Endothelial cell of umbilical vein (primary cell): ENCODE results near the gene OTOP2. TPM values are rescaled to one million over a fixed set of nuclear protein-coding genes. Genes with fewer than 3 reads are reported as not detected.

ENCODE experiments used
- BruUV-seq: library from RNA; stranded (reverse); fragments of 400-500 nt; replicated peaks from 2 replicates; lab custom pipeline; 2021; lab: Mats Ljungman, UMichigan
- CTCF ChIA-PET: fragments of 300-600, 350-600 bp; sonication (Branson Sonifier 250); formaldehyde crosslinking; loops from one replicate; lab custom pipeline; 2021; ENCODE audit warnings: antibody characterized with exemption, inconsistent platforms; lab: Charles Lee
- POLR2A ChIA-PET: fragments of 300-600, 350-600 bp; sonication (Branson Sonifier 250); formaldehyde crosslinking; loops from one replicate; lab custom pipeline; 2021; ENCODE audit warnings: antibody characterized with exemption, inconsistent platforms; lab: Charles Lee
- DNase-seq: peaks from one replicate; pipeline ENCODE4 v3.0.0-alpha.2; 2011; ENCODE audit warnings: low read depth, low spot score
- FAIRE-seq: peaks from 2 replicates; lab custom pipeline; 2011; peaks lifted over from hg19 to GRCh38; lab: Jason Lieb, UNC
- H2AFZ ChIP-seq: 2 replicates; pipeline ENCODE4 v1.6.0; 2012; ENCODE audit warnings: low read depth, low read length, control low read depth, inconsistent platforms
- H3K27ac ChIP-seq: 2 replicates; pipeline ENCODE4 v1.5.1; 2011; ENCODE audit warnings: low read depth, mild to moderate bottlenecking, control low read depth, low read length, moderate library complexity; ENCODE audit not compliant: insufficient read depth
- H3K27me3 ChIP-seq, 2 experiments: 2 replicates each; pipeline versions ENCODE4 v1.6.0 to v1.6.1; 2011; ENCODE audit warnings: low read length in 2 of 2, mixed read lengths in 1 of 2; ENCODE audit not compliant: control insufficient read depth in 2 of 2, insufficient read depth in 2 of 2
- H3K36me3 ChIP-seq, 2 experiments: 2 replicates in 1 of 2; 3 replicates in 1 of 2; pipeline ENCODE4 v1.5.1; 2011; ENCODE audit warnings: low read length in 2 of 2, mild to moderate bottlenecking in 1 of 2, moderate library complexity in 1 of 2; ENCODE audit not compliant: control insufficient read depth in 2 of 2, insufficient read depth in 2 of 2; ENCODE audit errors: extremely low read depth in 1 of 2
- H3K4me1 ChIP-seq: 3 replicates; pipeline ENCODE4 v1.5.1; 2011; ENCODE audit warnings: mild to moderate bottlenecking, low read length; ENCODE audit not compliant: control insufficient read depth, insufficient read depth; ENCODE audit errors: extremely low read depth
- H3K4me2 ChIP-seq: 2 replicates; pipeline ENCODE4 v1.6.1; 2011; ENCODE audit warnings: low read length, control low read depth, mixed read lengths; ENCODE audit not compliant: insufficient read depth
- H3K4me3 ChIP-seq, 3 experiments: fragments of 200-600 bp in 1 of 3; sonication (generic), shearing (Covaris generic) in 1 of 3; replicated peaks in 1 of 3; 2 replicates each; pipeline ENCODE4 v1.5.1; 2011 to 2016; ENCODE audit warnings: control low read depth in 3 of 3, low read length in 3 of 3, mild to moderate bottlenecking in 2 of 3, inconsistent platforms in 1 of 3, low read depth in 1 of 3, moderate library complexity in 1 of 3; ENCODE audit not compliant: insufficient read depth in 1 of 3
- H3K79me2 ChIP-seq: 2 replicates; pipeline ENCODE4 v1.6.0; 2012; ENCODE audit warnings: low read length, inconsistent platforms; ENCODE audit not compliant: control insufficient read depth, insufficient read depth
- H3K9ac ChIP-seq: replicated peaks from 2 replicates; pipeline ENCODE3; 2011; ENCODE audit warnings: low read length, control low read depth; ENCODE audit not compliant: insufficient read depth; ENCODE audit errors: extremely low read depth
- H3K9me1 ChIP-seq: replicated peaks from 3 replicates; pipeline ENCODE4 v1.6.0; 2011; ENCODE audit warnings: mild to moderate bottlenecking, low read length; ENCODE audit not compliant: control insufficient read depth, insufficient read depth; ENCODE audit errors: extremely low read depth
- H3K9me3 ChIP-seq: replicated peaks from 2 replicates; pipeline ENCODE4 v1.5.1; 2012; ENCODE audit warnings: low read length, inconsistent platforms; ENCODE audit not compliant: control insufficient read depth, insufficient read depth
- H4K20me1 ChIP-seq: replicated peaks from 2 replicates; pipeline ENCODE3; 2011; ENCODE audit warnings: mild to moderate bottlenecking, low read length; ENCODE audit not compliant: control insufficient read depth, insufficient read depth; ENCODE audit errors: extremely low read depth
- CTCF ChIP-seq, 2 donors: IDR thresholded peaks; 1 replicate in 1 of 2; 2 replicates in 1 of 2; pipeline ENCODE4 v1.5.1; 2011; ENCODE audit warnings: low read length in 2 of 2, mild to moderate bottlenecking in 2 of 2, moderate library complexity in 2 of 2, control low read depth in 1 of 2, inconsistent platforms in 1 of 2, low read depth in 1 of 2; ENCODE audit not compliant: insufficient read depth in 1 of 2; ENCODE audit errors: extremely low read depth in 1 of 2
- EZH2 ChIP-seq: IDR thresholded peaks from 2 replicates; pipeline ENCODE4 v1.6.1; 2012; ENCODE audit warnings: borderline replicate concordance, low read depth, mild to moderate bottlenecking, moderate library complexity, low read length, inconsistent platforms; ENCODE audit not compliant: severe bottlenecking
- FOS ChIP-seq: IDR thresholded peaks from 2 replicates; pipeline ENCODE4 v1.6.1; 2011; ENCODE audit warnings: mild to moderate bottlenecking, low read length, moderate library complexity, borderline replicate concordance; ENCODE audit not compliant: insufficient read depth
- GATA2 ChIP-seq: IDR thresholded peaks from 2 replicates; pipeline ENCODE4 v1.7.0; 2011; ENCODE audit warnings: low read depth, mild to moderate bottlenecking, moderate library complexity, mixed read lengths, low read length; ENCODE audit not compliant: insufficient read length, insufficient read depth
- JUN ChIP-seq: IDR thresholded peaks from 2 replicates; pipeline ENCODE4 v1.6.1; 2011; ENCODE audit warnings: borderline replicate concordance, low read depth; ENCODE audit not compliant: insufficient read length, insufficient read depth
- MAX ChIP-seq: IDR thresholded peaks from 2 replicates; pipeline ENCODE4 v1.6.1; 2011; ENCODE audit not compliant: insufficient read depth, insufficient read length
- MYC ChIP-seq: IDR thresholded peaks from one replicate; pipeline ENCODE4 v1.6.1; 2011; ENCODE audit warnings: mild to moderate bottlenecking, low read depth, low read length
- POLR2A ChIP-seq: IDR thresholded peaks from 2 replicates; pipeline ENCODE4 v1.6.1; 2012; ENCODE audit warnings: low read depth, mild to moderate bottlenecking, control low read depth, low read length
- POLR2AphosphoS5 ChIP-seq: IDR thresholded peaks from 2 replicates; pipeline ENCODE4 v1.6.1; 2012; ENCODE audit warnings: low read depth, mild to moderate bottlenecking, control low read depth, low read length, moderate library complexity; ENCODE audit not compliant: insufficient read depth
- dilution Hi-C: fragments of 300-500 bp; cut with MboI; formaldehyde crosslinking; loops from one replicate; pipeline ENCODE4 v1.15.0; 2019; ENCODE audit warnings: low sequenced_read_pairs; ENCODE audit not compliant: extremely low pct_ligation_motif_present
- intact Hi-C: fragments of 100-400 bp; cut with micrococcal nuclease; formaldehyde crosslinking; loops from one replicate; pipeline ENCODE4 v1.10.0; 2022
- polyA plus RNA-seq, 4 experiments: library from polyadenylated mRNA; depleted of rRNA in 3 of 4; stranded (reverse) in 3 of 4; unstranded in 1 of 4; fragments of >200 nt; gene quantifications; 2 replicates each; pipeline versions ENCODE4 v1.2.1 to v1.2.3, GENCODE V29; 2011 to 2012; ENCODE audit warnings: missing spikeins in 1 of 4
- total RNA-seq: library from RNA; stranded (reverse); gene quantifications from 2 replicates; pipeline ENCODE4 v1.2.3, GENCODE V29; 2021

The OTOP2 gene
- total and polyA plus RNA-seq, 2 donors (not counting 3 experiments of a cell fraction or from before 2014, with no cell fraction given): not detected

GRCh38 chr17:74922172-74922571 lies 1.9 kb upstream of the OTOP2 start:
- no peak overlapping the region for H3K4me3 ChIP-seq
- H3K9me1 ChIP-seq: no peaks in the 10 kb centered on the region
- H3K9me3 ChIP-seq: no peaks in the 10 kb centered on the region
- DNase-seq (no peak), FAIRE-seq (no peak)
- H3K27ac ChIP-seq: no peak overlapping the region
- no peaks in the 10 kb centered on the region for H3K79me2 ChIP-seq
- BruUV-seq: no TSS peak
- CTCF ChIA-PET: interaction anchor here (1.2 to 3.7 kb wide), 3 partner anchors 9 to 50 kb away, joined by 4 to 23 read pairs (median 8); partner anchors contain the start of gene HID1
- H3K27me3 ChIP-seq: peaks cover 41 to 45% of the 10 kb centered on the region in 2 experiments
- intact Hi-C loops (loop anchor here (5.0 kb wide), 1 partner anchor 280 kb away; no protein-coding TSS in a partner anchor), dilution Hi-C loops (no loop called here)
- H3K36me3 ChIP-seq: no peaks in the 10 kb centered on the region
- H3K9ac ChIP-seq: no peak overlapping the region
- no peak overlapping the region for H2AFZ ChIP-seq
- H3K4me2 ChIP-seq: no peak overlapping the region
- H3K4me1 ChIP-seq: peaks cover 4% of the 10 kb centered on the region
- POLR2A ChIA-PET: no interaction called here
- TF ChIP-seq MAX (no peak), FOS (no peak), JUN (no peak), MYC (no peak), EZH2 (no peak), GATA2 (no peak), CTCF (IDR thresholded peaks at IDR 0.05; ENCODE audit: extremely low read depth in 1 of 2, insufficient read depth in 1 of 2, low read depth in 1 of 2, low read length in 2 of 2) (no peak), POLR2AphosphoS5 (no peak), POLR2A (no peak)
- H4K20me1 ChIP-seq: no peaks in the 10 kb centered on the region
